HCT116 (cell line): Measurements from ENCODE around the gene TVP23A. TPM values are rescaled to one million over a fixed set of nuclear protein-coding genes. Genes with fewer than 3 reads are reported as not detected.

Source experiments
- ATAC-seq: fragments of 200-7000 bp; cut with Tn5 transposase; 2 replicates; pipeline ENCODE4 v1.9.1; 2020; ENCODE audit warnings: mild to moderate bottlenecking, moderate library complexity
- BruUV-seq: library from RNA; stranded (reverse); fragments of 400-500 nt; replicated peaks from 2 replicates; lab custom pipeline; 2021; lab: Mats Ljungman, UMichigan
- CTCF ChIA-PET: fragments of 300-600 bp; sonication (Branson Sonifier 250); formaldehyde crosslinking; loops from one replicate; lab custom pipeline; 2021; ENCODE audit warnings: antibody characterized with exemption; lab: Charles Lee
- POLR2A ChIA-PET: fragments of 300-600, 350-600 bp; sonication (Branson Sonifier 250); formaldehyde crosslinking; loops from one replicate; lab custom pipeline; 2021; ENCODE audit warnings: antibody characterized with exemption; lab: Charles Lee
- RAD21 ChIA-PET, 2 experiments: fragments of 300-600 bp; sonication (Branson Sonifier 250); formaldehyde crosslinking; loops; one replicate each; lab custom pipeline; 2023; ENCODE audit warnings: low total read pairs in 2 of 2; ENCODE audit not compliant: uncharacterized antibody in 2 of 2, unreplicated experiment in 2 of 2, low non-redundant PET in 1 of 2; lab: Charles Lee
- DNase-seq: peaks from one replicate; pipeline ENCODE4 v3.0.0-alpha.2; 2010; ENCODE audit warnings: low read depth, low spot score
- H2AFZ ChIP-seq: fragments of 200-600 bp; shearing (Covaris generic), sonication (generic); 2 replicates; pipeline ENCODE4 v1.6.1; 2017; ENCODE audit warnings: low read depth, mixed run types, mixed read lengths, antibody characterized with exemption, low read length; ENCODE audit not compliant: poor library complexity, severe bottlenecking
- H3K27ac ChIP-seq: 2 replicates; pipeline ENCODE4 v1.5.1; 2012; ENCODE audit warnings: low read depth, low read length
- H3K27me3 ChIP-seq: fragments of 200-600 bp; sonication (generic); 2 replicates; pipeline ENCODE4 v1.6.1; 2016; ENCODE audit warnings: mixed run types, low read length, mixed read lengths; ENCODE audit not compliant: insufficient read depth
- H3K36me3 ChIP-seq, 2 experiments: fragments of 200-500 bp in 1 of 2; fragments of 200-600 bp in 1 of 2; sonication (Bioruptor generic) in 1 of 2; sonication (generic) in 1 of 2; 2 replicates each; pipeline versions ENCODE4 v1.5.1 to v1.6.1; 2014 to 2016; ENCODE audit warnings: low read length in 2 of 2, inconsistent platforms in 1 of 2, mixed read lengths in 1 of 2, mixed run types in 1 of 2; ENCODE audit not compliant: insufficient read depth in 2 of 2, control insufficient read depth in 1 of 2
- H3K4me1 ChIP-seq, 2 experiments: fragments of 200-600 bp in 1 of 2; sonication (generic) in 1 of 2; 2 replicates each; pipeline versions ENCODE4 v1.5.1 to v1.6.1; 2012 to 2017; ENCODE audit warnings: low read length in 2 of 2, inconsistent platforms in 1 of 2, mild to moderate bottlenecking in 1 of 2, mixed read lengths in 1 of 2, mixed run types in 1 of 2, moderate library complexity in 1 of 2; ENCODE audit not compliant: insufficient read depth in 2 of 2, control insufficient read depth in 1 of 2
- H3K4me2 ChIP-seq: fragments of 200-600 bp; sonication (generic); 2 replicates; pipeline ENCODE4 v1.6.1; 2017; ENCODE audit warnings: mixed run types, low read length, mixed read lengths
- H3K4me3 ChIP-seq, 2 experiments: fragments of 200-600 bp in 1 of 2; sonication (generic) in 1 of 2; replicated peaks in 1 of 2; 2 replicates each; pipeline ENCODE4 v1.5.1; 2011 to 2016; ENCODE audit warnings: low read length in 2 of 2, control low read depth in 1 of 2, low read depth in 1 of 2, mild to moderate bottlenecking in 1 of 2, mixed read lengths in 1 of 2, mixed run types in 1 of 2
- H3K79me2 ChIP-seq: fragments of 200-600 bp; sonication (generic); 2 replicates; pipeline ENCODE4 v1.6.1; 2017; ENCODE audit warnings: mild to moderate bottlenecking, mixed run types, low read length, moderate library complexity, mixed read lengths; ENCODE audit not compliant: insufficient read depth
- H3K9ac ChIP-seq: fragments of 200-600 bp; sonication (generic); 2 replicates; pipeline ENCODE4 v1.6.1; 2016; ENCODE audit warnings: low read length, mixed read lengths
- H3K9me2 ChIP-seq: fragments of 200-600 bp; sonication (generic), shearing (Covaris generic); 2 replicates; pipeline ENCODE4 v1.6.1; 2017; ENCODE audit warnings: mixed run types, mild to moderate bottlenecking, moderate library complexity; ENCODE audit not compliant: insufficient read depth
- H3K9me3 ChIP-seq, 2 experiments: fragments of 200-500 bp in 1 of 2; fragments of 200-600 bp in 1 of 2; sonication (Bioruptor generic) in 1 of 2; sonication (generic) in 1 of 2; 2 replicates each; pipeline ENCODE4 v1.6.1; 2014 to 2017; ENCODE audit warnings: low read length in 2 of 2, mixed read lengths in 2 of 2, inconsistent platforms in 1 of 2, low read depth in 1 of 2, mild to moderate bottlenecking in 1 of 2, mixed run types in 1 of 2, moderate library complexity in 1 of 2; ENCODE audit not compliant: control insufficient read depth in 1 of 2, insufficient read depth in 1 of 2
- H4K20me1 ChIP-seq: fragments of 200-600 bp; sonication (generic), shearing (Covaris generic); 2 replicates; pipeline ENCODE4 v1.6.1; 2017; ENCODE audit warnings: mixed run types, mild to moderate bottlenecking, moderate library complexity; ENCODE audit not compliant: insufficient read depth
- ATF3 ChIP-seq: IDR thresholded peaks from 2 replicates; pipeline ENCODE4 v1.6.1; 2012
- CEBPB ChIP-seq: IDR thresholded peaks from 2 replicates; pipeline ENCODE4 v1.6.1; 2012; ENCODE audit warnings: low read depth
- CTCF ChIP-seq, 3 experiments: fragments of 200-600 bp in 1 of 3; sonication (generic) in 1 of 3; IDR thresholded peaks in 2 of 3; conservative IDR thresholded peaks in 1 of 3; 2 replicates each; pipeline ENCODE4 v1.5.1; 2012 to 2017; ENCODE audit warnings: low read depth in 2 of 3, low read length in 2 of 3, antibody characterized with exemption in 1 of 3, borderline replicate concordance in 1 of 3, control low read depth in 1 of 3, mild to moderate bottlenecking in 1 of 3, mixed read lengths in 1 of 3, mixed run types in 1 of 3, moderate library complexity in 1 of 3; ENCODE audit not compliant: insufficient read depth in 1 of 3
- EZH2phosphoT487 ChIP-seq: fragments of 200-600 bp; IDR thresholded peaks from 2 replicates; pipeline ENCODE4 v1.6.1; 2018; ENCODE audit warnings: antibody characterized with exemption, borderline replicate concordance
- RAD21 ChIP-seq: IDR thresholded peaks from 2 replicates; pipeline ENCODE4 v1.6.1; 2012; ENCODE audit warnings: low read depth, mild to moderate bottlenecking
- ZFX ChIP-seq: fragments of 450-650 bp; IDR thresholded peaks from 2 replicates; pipeline ENCODE4 v1.6.1; 2017
- ZNF274 ChIP-seq: fragments of 200-500 bp; sonication (Bioruptor generic); IDR thresholded peaks from 2 replicates; pipeline ENCODE4 v1.6.1; 2014; ENCODE audit warnings: mild to moderate bottlenecking, low read depth, low read length, inconsistent platforms
- intact Hi-C: fragments of 100-400 bp; cut with micrococcal nuclease; formaldehyde crosslinking; loops from 2 replicates; pipeline ENCODE4 v1.10.0; 2022
- total RNA-seq: library from RNA; stranded (reverse); gene quantifications from one replicate; pipeline ENCODE4 v1.2.1, GENCODE V29; 2021; ENCODE audit not compliant: unreplicated experiment

The TVP23A gene
- total RNA-seq, 1 experiment from 2014 or later = not detected

- Histone ChIP-seq H3K27ac (no peak overlapping the region), H3K9me2 (no peaks in the 10 kb centered on the region), H3K36me3 (no peaks in the 10 kb centered on the region), H3K4me2 (no peak overlapping the region), H3K4me1 (peaks cover 8 to 17% of the 10 kb centered on the region in 2 experiments), H3K27me3 (no peaks in the 10 kb centered on the region), H2AFZ (no peak overlapping the region), H4K20me1 (no peaks in the 10 kb centered on the region), H3K79me2 (no peaks in the 10 kb centered on the region), H3K9me3 (no peaks in the 10 kb centered on the region), H3K4me3 (no peak overlapping the region), H3K9ac (no peak overlapping the region)
- ChIA-PET RAD21 (no interaction called here), POLR2A (no interaction called here), CTCF (interaction anchor here (1.8 kb wide), 1 partner anchor 217 kb away, joined by 6 read pairs; no protein-coding TSS in a partner anchor)
- no peak for TF ChIP-seq CEBPB
- TF ChIP-seq CTCF (IDR thresholded peaks at IDR 0.05 in 2 of 3, conservative IDR thresholded peaks at IDR 0.05 in 1 of 3; ENCODE audit: borderline replicate concordance in 1 of 3, insufficient read depth in 1 of 3, low read depth in 2 of 3, low read length in 2 of 3) = no peak
- TF ChIP-seq ZNF274 = no peak
- no peak for TF ChIP-seq RAD21
- no peak for TF ChIP-seq EZH2phosphoT487
- no peak for TF ChIP-seq ZFX
- no peak for TF ChIP-seq ATF3
- BruUV-seq = no TSS peak
- intact Hi-C loops = loop anchor here (10.0 kb wide), 1 partner anchor 1587 kb away; no protein-coding TSS in a partner anchor
- ATAC-seq (no peak), DNase-seq (no peak)
These were observed 86.8 kb downstream of the TVP23A start for GRCh38 chr16:10731790-10732189.
